Breast epithelium (tissue), 3 donors: ENCODE data around the gene OR1D2.
"Not testable (repeated sequence)": the region's sequence is repeated elsewhere in the genome, so short reads cannot be mapped to it uniquely, and the experiment has no call there.

Experiments used
- CTCF ChIP-seq, 3 donors: fragments of 450-650 bp; IDR thresholded peaks; one replicate each; pipeline ENCODE4 v1.5.1; 2016 to 2017; ENCODE audit warnings: antibody characterized with exemption in 3 of 3, mild to moderate bottlenecking in 3 of 3, moderate library complexity in 3 of 3
- POLR2A ChIP-seq: fragments of 450-650 bp; IDR thresholded peaks from one replicate; pipeline ENCODE4 v1.6.1; 2016; ENCODE audit warnings: antibody characterized with exemption, mild to moderate bottlenecking, moderate library complexity

DNA sequence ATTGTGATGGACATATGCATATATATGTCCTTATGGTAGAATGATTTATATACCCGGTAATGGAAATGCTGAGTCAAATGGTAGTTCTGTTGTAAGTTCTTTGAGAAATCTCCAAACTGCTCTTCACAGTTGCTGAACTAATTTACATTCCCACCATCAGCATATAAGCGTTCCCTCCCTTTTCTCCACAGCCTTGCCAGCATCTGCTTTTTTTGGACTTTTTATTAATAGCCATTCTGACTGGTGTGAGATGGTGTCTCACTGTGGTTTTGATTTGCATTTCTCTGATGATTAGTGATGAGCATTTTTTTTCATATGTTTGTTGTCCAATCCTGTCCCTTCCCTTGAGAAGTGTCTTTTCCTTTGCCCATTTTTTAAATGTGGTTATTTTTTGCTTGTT is 49.4 kb downstream of the OR1D2 start:
- TF ChIP-seq CTCF (IDR thresholded peaks at IDR 0.05); POLR2A: not testable (repeated sequence)
